WERI-Rb-1 (cell line): ENCODE results near the gene AFF3.

Source experiments
- DNase-seq: peaks from one replicate; pipeline ENCODE4 v3.0.0-alpha.2; 2020
- H3K27ac ChIP-seq: fragments of 250-450 bp; sonication (Bioruptor Pico); 2 replicates; pipeline ENCODE4 v1.5.1; 2020; ENCODE audit warnings: mild to moderate bottlenecking, moderate library complexity
- H3K27me3 ChIP-seq: fragments of 250-450 bp; sonication (Bioruptor Pico); 2 replicates; pipeline ENCODE4 v1.5.1; 2021; ENCODE audit warnings: mild to moderate bottlenecking, low read depth, moderate library complexity; ENCODE audit not compliant: insufficient read depth, severe bottlenecking
- H3K36me3 ChIP-seq: fragments of 250-450 bp; sonication (Bioruptor Pico); 2 replicates; pipeline ENCODE4 v1.5.1; 2020; ENCODE audit warnings: mild to moderate bottlenecking, moderate library complexity
- H3K4me3 ChIP-seq: 2 replicates; pipeline ENCODE4 v1.5.1; 2011; ENCODE audit warnings: low read depth, mild to moderate bottlenecking, control low read depth, low read length
- H3K9me3 ChIP-seq: fragments of 250-450 bp; sonication (Bioruptor Pico); 2 replicates; pipeline ENCODE4 v1.5.1; 2021; ENCODE audit warnings: mild to moderate bottlenecking, moderate library complexity; ENCODE audit not compliant: severe bottlenecking
- CTCF ChIP-seq: IDR thresholded peaks from 2 replicates; pipeline ENCODE4 v1.5.1; 2011; ENCODE audit warnings: low read depth, mild to moderate bottlenecking, control low read depth, inconsistent platforms, low read length

Gene AFF3

GRCh38 chr2:99865818-99866676 lies 276.3 kb downstream of the AFF3 start:
- DNase-seq, result no peak
- no peak overlapping the region for H3K27ac ChIP-seq
- H3K36me3 ChIP-seq, result no peaks in the 10 kb centered on the region
- H3K9me3 ChIP-seq, result no peaks in the 10 kb centered on the region
- no peak overlapping the region for H3K4me3 ChIP-seq
- TF ChIP-seq CTCF, result no peak
- no peaks in the 10 kb centered on the region for H3K27me3 ChIP-seq

GRCh38 chr2:99864561-99865553 lies 277.5 kb downstream of the AFF3 start:
- H3K36me3 ChIP-seq, result no peaks in the 10 kb centered on the region
- H3K9me3 ChIP-seq, result no peaks in the 10 kb centered on the region
- no peaks in the 10 kb centered on the region for H3K27me3 ChIP-seq
- DNase-seq, result no peak
- no peak overlapping the region for H3K27ac ChIP-seq
- no peak overlapping the region for H3K4me3 ChIP-seq
- TF ChIP-seq CTCF, result no peak

GRCh38 chr2:99863903-99864270 lies 278.5 kb downstream of the AFF3 start:
- no peak for TF ChIP-seq CTCF
- H3K27me3 ChIP-seq, result no peaks in the 10 kb centered on the region
- H3K4me3 ChIP-seq, result no peak overlapping the region
- no peaks in the 10 kb centered on the region for H3K36me3 ChIP-seq
- no peak overlapping the region for H3K27ac ChIP-seq
- no peaks in the 10 kb centered on the region for H3K9me3 ChIP-seq
- no peak for DNase-seq

DNA sequence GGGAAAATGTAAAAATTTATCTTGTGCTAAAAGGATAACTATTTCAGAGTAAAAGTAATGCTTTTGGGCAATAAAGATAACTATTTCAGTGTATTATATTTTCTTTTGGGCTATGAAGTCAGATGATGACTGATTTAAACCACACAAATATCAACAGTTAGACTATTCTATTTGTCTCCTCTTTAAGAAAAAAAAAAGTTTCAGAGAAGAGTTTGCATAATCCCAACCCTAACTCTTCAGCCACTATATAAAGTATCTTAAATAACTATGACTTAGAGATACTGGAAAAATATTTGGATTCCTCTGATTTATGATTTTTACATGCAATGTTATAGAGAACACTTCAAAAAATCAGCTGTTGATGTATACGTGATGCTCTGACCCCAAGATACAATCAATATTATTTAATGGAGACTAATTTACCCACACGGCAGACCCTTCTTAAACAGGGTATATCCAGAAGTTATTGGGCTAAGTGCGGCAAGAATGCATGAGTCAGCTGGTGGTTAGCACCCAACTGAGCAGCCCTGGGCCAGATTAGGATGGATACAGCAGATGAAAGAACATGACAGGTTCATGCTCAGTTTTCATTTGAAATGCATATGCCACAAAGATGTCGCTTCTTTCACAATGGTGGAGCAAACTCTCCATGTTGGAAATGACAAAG lies 279.0 kb downstream of the AFF3 start:
- TF ChIP-seq CTCF, result no peak
- no peak for DNase-seq
- H3K27me3 ChIP-seq, result no peaks in the 10 kb centered on the region
- H3K27ac ChIP-seq, result no peak overlapping the region
- H3K36me3 ChIP-seq, result no peaks in the 10 kb centered on the region
- H3K9me3 ChIP-seq, result no peaks in the 10 kb centered on the region
- no peak overlapping the region for H3K4me3 ChIP-seq

DNA sequence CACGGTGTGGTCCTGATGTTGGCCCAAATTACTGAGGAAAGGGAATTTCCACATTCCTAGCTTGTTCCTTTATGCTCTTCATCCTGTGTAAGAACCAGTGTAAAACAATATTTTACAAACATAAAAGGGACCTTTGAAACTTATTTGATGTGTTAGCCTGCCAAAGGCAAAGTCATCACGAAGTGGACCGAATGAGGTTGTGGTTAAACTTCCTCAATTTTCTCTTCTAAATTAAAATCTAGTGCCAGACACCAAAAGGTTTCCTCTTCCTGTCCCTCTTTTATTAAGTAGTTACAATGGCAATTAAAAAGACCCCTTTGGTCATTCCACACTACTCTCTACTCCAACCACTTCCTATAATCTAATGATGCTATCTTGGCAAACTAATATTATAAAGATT lies 279.8 kb downstream of the AFF3 start:
- H3K27me3 ChIP-seq, result no peaks in the 10 kb centered on the region
- H3K4me3 ChIP-seq, result no peak overlapping the region
- H3K9me3 ChIP-seq, result no peaks in the 10 kb centered on the region
- no peak for DNase-seq
- no peak overlapping the region for H3K27ac ChIP-seq
- no peaks in the 10 kb centered on the region for H3K36me3 ChIP-seq
- TF ChIP-seq CTCF, result no peak
